HT-29 (cell line): ENCODE results near the gene MYO5A. TPM values are rescaled to one million over a fixed set of nuclear protein-coding genes. Genes with fewer than 3 reads are reported as not detected.
"Not testable (repeated sequence)": the region's sequence is repeated elsewhere in the genome, so short reads cannot be mapped to it uniquely, and the experiment has no call there.

Source experiments
- DNase-seq: peaks from one replicate; pipeline ENCODE4 v3.0.0-alpha.2; 2015; ENCODE audit warnings: low spot score
- total RNA-seq: library from RNA; depleted of rRNA; stranded (reverse); fragments of >200 nt; shearing (Covaris generic); gene quantifications from 2 replicates; pipeline ENCODE4 v1.2.3, GENCODE V29; 2014

Gene MYO5A
- total RNA-seq, 1 experiment from 2014 or later, result 0.76 TPM

- DNase-seq, result no peak
These were observed 239.7 kb downstream of the MYO5A start for GRCh38 chr15:52288986-52289385.

GRCh38 chr15:52288051-52288942 is 240.4 kb downstream of the MYO5A start:
- DNase-seq, result peak; percentile 94

DNA sequence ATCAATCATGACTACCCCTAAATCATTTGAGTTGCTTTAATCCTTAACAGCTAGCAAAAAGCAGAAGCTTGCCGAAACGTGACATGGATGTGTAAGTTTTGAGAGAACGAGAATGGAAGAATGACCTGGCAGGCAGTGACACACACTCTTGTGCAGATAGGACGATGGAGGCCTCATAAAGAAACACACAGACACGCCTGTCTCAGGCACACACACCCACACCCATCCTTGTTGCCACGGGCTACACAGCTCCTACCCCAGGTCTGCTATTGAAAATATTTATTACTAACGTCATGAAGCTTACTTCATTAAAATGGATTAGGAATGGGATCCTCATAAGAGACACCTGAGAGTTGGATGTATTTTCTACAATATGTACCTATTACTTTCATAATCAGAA is 241.6 kb downstream of the MYO5A start:
- peak; percentile 44 for DNase-seq

- not testable (repeated sequence) for DNase-seq
These were observed 242.7 kb downstream of the MYO5A start for GRCh38 chr15:52285941-52286340.

GRCh38 chr15:52284164-52284563 is 244.5 kb downstream of the MYO5A start:
- DNase-seq, result no peak

DNA sequence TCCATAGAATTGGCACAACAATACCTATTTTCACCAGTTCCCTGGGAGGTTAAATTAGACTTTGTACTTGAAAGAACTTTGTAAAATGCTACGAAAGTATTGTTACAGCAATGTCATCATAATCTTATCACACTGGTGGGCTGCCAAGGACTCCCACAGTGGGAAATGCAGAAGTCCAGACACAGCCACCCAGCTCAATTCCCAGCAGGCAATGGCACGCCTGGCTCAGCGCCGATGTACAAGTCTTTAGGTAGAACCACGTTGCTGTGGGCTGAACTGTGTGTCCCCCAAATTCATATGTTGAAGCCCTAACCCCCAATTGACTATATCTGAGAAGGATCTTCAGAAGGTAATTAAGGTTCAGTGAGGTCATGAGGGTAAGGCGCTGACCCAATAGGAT is 245.4 kb downstream of the MYO5A start:
- DNase-seq, result no peak

DNA sequence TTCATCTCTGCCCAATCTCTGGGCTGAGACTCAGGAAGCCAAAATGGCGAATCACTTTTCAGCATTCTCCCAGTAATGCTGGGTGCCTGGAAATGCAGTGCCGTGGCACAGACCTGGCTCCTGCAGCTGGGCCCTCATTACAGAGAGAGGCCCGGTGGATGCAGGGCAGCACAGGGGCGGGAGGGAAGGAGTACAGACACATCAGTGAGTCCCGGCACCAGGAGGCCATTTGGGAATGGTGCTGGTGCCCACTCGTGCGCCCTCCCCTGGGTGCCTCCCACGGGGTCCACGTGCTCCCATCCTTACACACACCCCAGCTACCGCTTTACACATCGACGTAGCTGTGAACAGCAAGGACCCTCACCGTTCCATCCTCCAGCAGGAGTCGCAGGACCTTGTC is 246.3 kb downstream of the MYO5A start:
- no peak for DNase-seq

GRCh38 chr15:52281085-52282035 is 247.3 kb downstream of the MYO5A start:
- DNase-seq, result no peak

GRCh38 chr15:52280326-52281084 is 248.2 kb downstream of the MYO5A start:
- DNase-seq, result no peak

GRCh38 chr15:52278636-52279367 is 249.9 kb downstream of the MYO5A start:
- no peak for DNase-seq

- DNase-seq, result no peak
These were observed 250.5 kb downstream of the MYO5A start for GRCh38 chr15:52278135-52278534.

DNA sequence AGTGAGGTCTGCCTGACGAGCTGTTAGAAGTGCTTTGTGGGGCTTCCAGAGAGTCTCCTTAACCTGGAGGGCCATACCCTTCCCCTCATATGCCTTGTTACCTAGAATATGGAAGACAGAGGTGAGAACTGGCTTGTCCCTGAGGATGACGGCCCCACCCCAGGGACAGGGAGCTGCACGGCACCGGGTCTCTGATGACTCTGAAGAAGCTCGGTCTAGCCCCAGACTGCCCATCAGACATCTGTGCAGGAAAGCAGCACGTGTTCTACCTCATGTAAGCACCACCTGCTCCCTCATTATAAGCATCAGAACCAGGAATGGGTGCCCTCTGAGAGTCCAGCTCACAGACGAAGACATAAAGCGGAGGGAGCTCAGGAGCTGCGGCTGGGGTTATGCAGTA is 251.1 kb downstream of the MYO5A start:
- no peak for DNase-seq

DNA sequence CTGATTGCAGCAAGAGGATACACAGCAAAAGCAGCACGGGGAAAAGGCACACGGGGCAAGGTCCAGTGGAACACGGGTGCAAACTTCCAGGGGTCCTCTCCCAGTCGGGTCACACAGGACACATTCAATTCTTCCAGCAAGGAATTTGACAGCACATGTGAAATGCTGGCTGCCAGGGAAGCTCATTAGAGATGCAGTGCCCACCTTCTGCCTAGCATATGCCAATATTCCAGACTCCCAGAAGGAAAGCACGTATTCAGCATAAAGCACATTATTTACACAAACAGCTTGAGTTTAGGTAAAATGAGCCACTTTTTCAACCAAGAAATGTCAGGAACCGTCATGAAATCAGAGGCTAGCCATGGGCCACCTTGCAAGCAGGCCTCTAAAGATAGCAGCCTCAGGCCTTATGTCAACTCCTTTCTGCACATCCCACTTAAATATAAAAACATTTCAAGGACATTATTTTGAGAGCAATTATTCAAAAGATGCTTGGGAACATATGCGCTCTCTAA is 252.4 kb downstream of the MYO5A start:
- no peak for DNase-seq

GRCh38 chr15:52263563-52264282 is 265.0 kb downstream of the MYO5A start:
- DNase-seq, result no peak

GRCh38 chr15:52262364-52262763 is 266.3 kb downstream of the MYO5A start:
- DNase-seq, result no peak

- DNase-seq, result no peak
These were observed 267.0 kb downstream of the MYO5A start for GRCh38 chr15:52261498-52262242.

- DNase-seq, result no peak
These were observed 267.7 kb downstream of the MYO5A start for GRCh38 chr15:52261026-52261425.

- no peak for DNase-seq
These were observed 269.2 kb downstream of the MYO5A start for GRCh38 chr15:52259503-52259902.

DNA sequence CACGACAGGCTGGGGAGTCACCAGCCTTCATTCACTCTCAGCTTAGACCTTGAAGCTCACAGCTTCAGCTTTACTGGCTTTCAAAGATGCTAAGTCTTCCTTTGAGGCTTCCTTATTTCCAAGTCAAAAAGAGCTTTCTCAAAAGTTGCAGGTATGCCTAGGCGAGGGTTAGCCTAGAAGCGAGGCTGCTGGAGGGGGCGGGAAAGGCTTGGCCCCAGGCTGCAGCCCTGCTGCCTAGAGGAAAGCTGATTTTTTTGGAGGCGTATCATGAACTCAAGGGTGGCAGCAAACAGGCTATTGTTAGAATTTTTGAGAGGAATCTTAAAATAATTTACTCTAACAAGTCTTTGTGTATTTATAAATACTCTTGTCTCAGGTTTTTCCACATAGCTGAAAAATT is 270.2 kb downstream of the MYO5A start:
- no peak for DNase-seq
